Mesodermal cell (in vitro differentiated cells): ENCODE data around the gene IMMP2L.
"Not testable (repeated sequence)": the region's sequence is repeated elsewhere in the genome, so short reads cannot be mapped to it uniquely, and the experiment has no call there.

Experiments
- H3K27ac ChIP-seq: 2 replicates; pipeline ENCODE4 v1.7.0; 2013; ENCODE audit warnings: mild to moderate bottlenecking, low read depth, low read length, moderate library complexity; ENCODE audit not compliant: severe bottlenecking
- H3K36me3 ChIP-seq: 2 replicates; pipeline ENCODE4 v1.7.1; 2013; ENCODE audit warnings: mild to moderate bottlenecking, low read length, moderate library complexity; ENCODE audit not compliant: control insufficient read depth, insufficient read depth
- H3K4me1 ChIP-seq: one replicate; pipeline ENCODE4 v1.7.1; 2013; ENCODE audit warnings: mild to moderate bottlenecking, low read length; ENCODE audit not compliant: insufficient read depth, control insufficient read depth, poor library complexity, severe bottlenecking
- H3K4me3 ChIP-seq: 2 replicates; pipeline ENCODE4 v1.7.0; 2013; ENCODE audit warnings: low read length, control low read depth, mild to moderate bottlenecking; ENCODE audit not compliant: insufficient read depth, poor library complexity, severe bottlenecking; ENCODE audit errors: extremely low read depth
- H3K9me3 ChIP-seq: 2 replicates; pipeline ENCODE4 v1.7.1; 2013; ENCODE audit warnings: mild to moderate bottlenecking, low read length, moderate library complexity; ENCODE audit not compliant: control insufficient read depth
- WGBS, 2 experiments: methylation state at CpG; one replicate each; pipeline ENCODE4 v1.1.5; 2013; ENCODE audit warnings: missing lambda C conversion rate in 2 of 2; ENCODE audit not compliant: insufficient coverage in 2 of 2; 5-methylcytosine and 5-hydroxymethylcytosine counted together

IMMP2L gene

GRCh38 chr7:111301891-111302290, 260.4 kb downstream of the IMMP2L start:
- Histone ChIP-seq H3K4me3 (no peak overlapping the region), H3K4me1 (no peaks in the 10 kb centered on the region), H3K27ac (no peak overlapping the region), H3K9me3 (no peaks in the 10 kb centered on the region), H3K36me3 (no peaks in the 10 kb centered on the region)
- no CpG with 5 or more reads among the region's 1 CpG for WGBS, 2 experiments

GRCh38 chr7:111294494-111294893, 267.8 kb downstream of the IMMP2L start:
- Histone ChIP-seq H3K4me1 (no peaks in the 10 kb centered on the region), H3K27ac (no peak overlapping the region), H3K9me3 (no peaks in the 10 kb centered on the region), H3K36me3 (no peaks in the 10 kb centered on the region), H3K4me3 (no peak overlapping the region)
- WGBS, 2 experiments, result 100% methylated on average over 1 of the region's 4 CpGs; no CpG with 5 or more reads in 1 of the 2 experiments

- Histone ChIP-seq H3K4me3 (no peak overlapping the region), H3K27ac (no peak overlapping the region), H3K4me1 (no peaks in the 10 kb centered on the region), H3K9me3 (no peaks in the 10 kb centered on the region), H3K36me3 (no peaks in the 10 kb centered on the region)
- WGBS, 2 experiments, result 83 to 93% methylated on average over 1 of the region's 1 CpG
Measured at GRCh38 chr7:111292026-111292470, 270.2 kb downstream of the IMMP2L start.

GRCh38 chr7:111290982-111291381, 271.3 kb downstream of the IMMP2L start:
- Histone ChIP-seq H3K27ac (no peak overlapping the region), H3K9me3 (no peaks in the 10 kb centered on the region), H3K4me1 (no peaks in the 10 kb centered on the region), H3K4me3 (no peak overlapping the region), H3K36me3 (no peaks in the 10 kb centered on the region)
- WGBS, 2 experiments, result 82 to 100% methylated on average over 1 of the region's 1 CpG

- no CpG with 5 or more reads among the region's 1 CpG for WGBS, 2 experiments
- H3K36me3 ChIP-seq, result no peaks in the 10 kb centered on the region
- H3K4me3 ChIP-seq, result no peak overlapping the region
- no peaks in the 10 kb centered on the region for H3K9me3 ChIP-seq
- no peak overlapping the region for H3K27ac ChIP-seq
- no peaks in the 10 kb centered on the region for H3K4me1 ChIP-seq
Measured at GRCh38 chr7:111290419-111290818, 271.9 kb downstream of the IMMP2L start.

GRCh38 chr7:111288441-111288840, 273.9 kb downstream of the IMMP2L start:
- 94 to 100% methylated on average over 1 to 2 of the region's 3 CpGs for WGBS, 2 experiments
- H3K4me1 ChIP-seq, H3K9me3 ChIP-seq: not testable (repeated sequence)

GRCh38 chr7:111282626-111283025, 279.7 kb downstream of the IMMP2L start:
- no peaks in the 10 kb centered on the region for H3K4me1 ChIP-seq
- 67% methylated on average over 1 of the region's 2 CpGs; no CpG with 5 or more reads in 1 of the 2 experiments for WGBS, 2 experiments
- H3K4me3 ChIP-seq, result no peak overlapping the region
- H3K9me3 ChIP-seq, result no peaks in the 10 kb centered on the region
- no peak overlapping the region for H3K27ac ChIP-seq
- H3K36me3 ChIP-seq, result no peaks in the 10 kb centered on the region

More at GRCh38 chr7:111288441-111288840, 273.9 kb downstream of the IMMP2L start:
- not testable (repeated sequence) for H3K27ac ChIP-seq, H3K36me3 ChIP-seq, H3K4me3 ChIP-seq

GRCh38 chr7:111274857-111275256, 287.4 kb downstream of the IMMP2L start:
- WGBS, 2 experiments, result 85 to 87% methylated on average over 4 of the region's 5 CpGs
- H3K27ac ChIP-seq, result peak overlapping the region; percentile 41

GRCh38 chr7:111272092-111272491, 290.2 kb downstream of the IMMP2L start:
- Histone ChIP-seq H3K36me3 (no peaks in the 10 kb centered on the region), H3K4me1 (no peaks in the 10 kb centered on the region), H3K27ac (no peak overlapping the region), H3K9me3 (no peaks in the 10 kb centered on the region), H3K4me3 (no peak overlapping the region)

More at GRCh38 chr7:111274857-111275256, 287.4 kb downstream of the IMMP2L start:
- no peaks in the 10 kb centered on the region for H3K36me3 ChIP-seq
- no peaks in the 10 kb centered on the region for H3K9me3 ChIP-seq
- no peak overlapping the region for H3K4me3 ChIP-seq
- no peaks in the 10 kb centered on the region for H3K4me1 ChIP-seq

- not testable (repeated sequence) for H3K4me1 ChIP-seq, H3K9me3 ChIP-seq, H3K36me3 ChIP-seq, H3K4me3 ChIP-seq, H3K27ac ChIP-seq
- WGBS, 2 experiments, result 83% methylated on average over 1 of the region's 2 CpGs; no CpG with 5 or more reads in 1 of the 2 experiments
Measured at GRCh38 chr7:111270794-111271193, 291.5 kb downstream of the IMMP2L start.

GRCh38 chr7:111268941-111269340, 293.4 kb downstream of the IMMP2L start:
- H3K4me3 ChIP-seq, result no peak overlapping the region
- peaks cover 6% of the 10 kb centered on the region for H3K4me1 ChIP-seq
- 86 to 89% methylated on average over 1 of the region's 1 CpG for WGBS, 2 experiments
- H3K36me3 ChIP-seq, result no peaks in the 10 kb centered on the region
- no peaks in the 10 kb centered on the region for H3K9me3 ChIP-seq
- H3K27ac ChIP-seq, result no peak overlapping the region
